NT2/D1 (cell line): ENCODE measurements around the gene LEO1.

Experiments used
- YY1 ChIP-seq: IDR thresholded peaks from 2 replicates; pipeline ENCODE4 v1.6.1; 2011; ENCODE audit not compliant: insufficient read length, insufficient read depth
- ZNF274 ChIP-seq: IDR thresholded peaks from 2 replicates; pipeline ENCODE4 v1.6.1; 2011; ENCODE audit warnings: mild to moderate bottlenecking, low read depth, low read length

GRCh38 chr15:51955504-51955903 lies 16.1 kb downstream of the LEO1 start:
- TF ChIP-seq YY1 (no peak), ZNF274 (no peak)
